ENCODE measurements around the gene HECTD4. TPM values are rescaled to one million over a fixed set of nuclear protein-coding genes. Genes with fewer than 3 reads are reported as not detected.

HECTD4 gene
- total RNA-seq, 2 donors from 2014 or later, result 54.2 to 75.4 TPM

DNA sequence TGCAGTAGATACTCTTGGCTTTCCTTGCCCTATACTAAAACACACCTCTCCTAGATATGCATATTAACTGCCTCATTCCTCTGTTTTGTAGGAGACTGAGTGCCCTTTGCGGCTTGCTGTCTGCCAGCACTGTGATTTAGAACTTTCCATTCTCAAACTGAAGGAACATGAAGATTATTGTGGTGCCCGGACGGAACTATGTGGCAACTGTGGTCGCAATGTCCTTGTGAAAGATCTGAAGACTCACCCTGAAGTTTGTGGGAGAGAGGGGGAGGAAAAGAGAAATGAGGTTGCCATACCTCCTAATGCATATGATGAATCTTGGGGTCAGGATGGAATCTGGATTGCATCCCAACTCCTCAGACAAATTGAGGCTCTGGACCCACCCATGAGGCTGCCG is 241.5 kb downstream of the HECTD4 start:
- Histone ChIP-seq H3K9me3 (no peaks in the 10 kb centered on the region), H3K36me3 (peaks cover 69% of the 10 kb centered on the region), H3K4me1 (ENCODE audit: control insufficient read depth in 1 of 2, low read depth in 2 of 2) (no peaks in the 10 kb centered on the region), H3K27me3 (replicated peaks; ENCODE audit: insufficient read depth) (no peaks in the 10 kb centered on the region), H3K27ac (no peak overlapping the region), H3K4me3 (no peak overlapping the region)
- TF ChIP-seq, protein P1, sequence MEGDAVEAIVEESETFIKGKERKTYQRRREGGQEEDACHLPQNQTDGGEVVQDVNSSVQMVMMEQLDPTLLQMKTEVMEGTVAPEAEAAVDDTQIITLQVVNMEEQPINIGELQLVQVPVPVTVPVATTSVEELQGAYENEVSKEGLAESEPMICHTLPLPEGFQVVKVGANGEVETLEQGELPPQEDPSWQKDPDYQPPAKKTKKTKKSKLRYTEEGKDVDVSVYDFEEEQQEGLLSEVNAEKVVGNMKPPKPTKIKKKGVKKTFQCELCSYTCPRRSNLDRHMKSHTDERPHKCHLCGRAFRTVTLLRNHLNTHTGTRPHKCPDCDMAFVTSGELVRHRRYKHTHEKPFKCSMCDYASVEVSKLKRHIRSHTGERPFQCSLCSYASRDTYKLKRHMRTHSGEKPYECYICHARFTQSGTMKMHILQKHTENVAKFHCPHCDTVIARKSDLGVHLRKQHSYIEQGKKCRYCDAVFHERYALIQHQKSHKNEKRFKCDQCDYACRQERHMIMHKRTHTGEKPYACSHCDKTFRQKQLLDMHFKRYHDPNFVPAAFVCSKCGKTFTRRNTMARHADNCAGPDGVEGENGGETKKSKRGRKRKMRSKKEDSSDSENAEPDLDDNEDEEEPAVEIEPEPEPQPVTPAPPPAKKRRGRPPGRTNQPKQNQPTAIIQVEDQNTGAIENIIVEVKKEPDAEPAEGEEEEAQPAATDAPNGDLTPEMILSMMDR (IDR thresholded peaks at IDR 0.05), result no peak
- no peak for ATAC-seq (ENCODE audit: insufficient number of reproducible peaks, low FRiP score, low read depth)
- DNase-seq (ENCODE audit: low spot score), result no peak

DNA sequence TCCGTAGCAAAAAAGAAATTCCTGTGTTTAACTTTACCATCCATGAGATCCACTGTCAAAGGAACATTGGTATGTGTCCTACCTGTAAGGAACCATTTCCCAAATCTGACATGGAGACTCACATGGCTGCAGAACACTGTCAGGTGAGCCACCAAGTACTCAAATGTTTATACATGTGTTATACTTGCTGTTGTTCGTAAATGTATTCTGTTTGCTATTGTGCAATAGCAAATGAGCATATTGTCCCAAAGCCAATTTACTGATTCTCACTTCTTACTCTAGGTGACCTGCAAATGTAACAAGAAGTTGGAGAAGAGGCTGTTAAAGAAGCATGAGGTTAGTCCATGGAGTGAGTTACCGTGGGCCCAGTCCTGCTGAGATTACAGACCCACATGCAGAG is 247.5 kb downstream of the HECTD4 start:
- Histone ChIP-seq H3K4me3 (no peak overlapping the region), H3K27ac (no peak overlapping the region), H3K9me3 (no peaks in the 10 kb centered on the region), H3K36me3 (peaks cover 38% of the 10 kb centered on the region), H3K4me1 (ENCODE audit: control insufficient read depth in 1 of 2, low read depth in 2 of 2) (peaks cover 23 to 28% of the 10 kb centered on the region in 2 donors), H3K27me3 (replicated peaks; ENCODE audit: insufficient read depth) (no peaks in the 10 kb centered on the region)
- no peak for ATAC-seq (ENCODE audit: insufficient number of reproducible peaks, low FRiP score, low read depth)
- DNase-seq (ENCODE audit: low spot score), result no peak
- TF ChIP-seq, protein P1 (IDR thresholded peaks at IDR 0.05), result no peak

DNA sequence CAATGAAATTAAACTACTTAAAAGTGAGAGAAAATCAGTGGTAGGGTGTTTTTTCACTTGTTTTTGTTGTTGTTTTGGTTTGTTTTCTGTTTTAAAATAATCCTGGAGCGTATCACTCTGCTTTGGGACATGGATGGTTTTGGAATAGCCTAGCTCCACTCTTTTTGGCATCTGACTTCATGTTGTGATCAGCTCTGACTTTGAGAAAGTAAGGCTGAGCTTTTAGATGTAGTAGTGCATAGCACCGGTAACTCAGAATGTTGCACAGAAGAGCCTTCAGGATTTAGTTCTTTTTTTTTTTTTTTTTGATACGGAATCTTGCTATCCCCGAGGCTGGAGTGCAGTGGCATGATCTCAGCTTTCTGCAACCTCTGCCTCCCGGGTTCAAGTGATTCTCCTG is 248.8 kb downstream of the HECTD4 start:
- no peak for ATAC-seq (ENCODE audit: insufficient number of reproducible peaks, low FRiP score, low read depth)
- Histone ChIP-seq H3K36me3 (peaks cover 32% of the 10 kb centered on the region), H3K27ac (no peak overlapping the region), H3K4me3 (no peak overlapping the region), H3K4me1 (ENCODE audit: control insufficient read depth in 1 of 2, low read depth in 2 of 2) (peaks cover 30 to 36% of the 10 kb centered on the region in 2 donors), H3K27me3 (replicated peaks; ENCODE audit: insufficient read depth) (no peaks in the 10 kb centered on the region), H3K9me3 (no peaks in the 10 kb centered on the region)
- TF ChIP-seq, protein P1 (IDR thresholded peaks at IDR 0.05), result no peak
- no peak for DNase-seq (ENCODE audit: low spot score)

DNA sequence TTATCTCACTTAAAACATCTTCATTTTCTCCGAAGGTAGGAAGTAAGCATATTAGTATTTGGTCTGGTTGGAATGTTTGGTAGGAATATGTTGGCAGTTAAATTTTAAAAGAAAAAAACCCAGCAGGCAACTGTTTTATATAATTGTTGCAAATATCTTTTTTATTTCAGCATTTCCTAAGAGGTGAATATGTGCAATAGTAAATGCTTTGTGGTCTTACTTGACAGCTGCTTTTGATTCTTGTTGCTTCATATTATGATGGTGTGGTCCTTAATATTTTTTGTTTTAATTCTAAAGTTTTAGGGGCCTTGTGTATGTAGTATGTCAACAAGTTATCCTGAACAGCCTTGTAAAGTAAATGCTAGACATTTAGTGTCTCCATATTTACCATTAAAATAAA is 250.5 kb downstream of the HECTD4 start:
- H3K4me1 ChIP-seq (ENCODE audit: control insufficient read depth in 1 of 2, low read depth in 2 of 2), result peaks cover 41 to 47% of the 10 kb centered on the region in 2 donors
- TF ChIP-seq, protein P1 (IDR thresholded peaks at IDR 0.05), result no peak
- H3K27ac ChIP-seq, result peak overlapping the region in 1 of 2 donors; percentile 3
- H3K9me3 ChIP-seq, result no peaks in the 10 kb centered on the region
- ATAC-seq (ENCODE audit: insufficient number of reproducible peaks, low FRiP score, low read depth) (no peak), DNase-seq (ENCODE audit: low spot score) (no peak)
- no peak overlapping the region for H3K4me3 ChIP-seq
- peaks cover 18% of the 10 kb centered on the region for H3K36me3 ChIP-seq
- no peaks in the 10 kb centered on the region for H3K27me3 ChIP-seq (replicated peaks; ENCODE audit: insufficient read depth)

DNA sequence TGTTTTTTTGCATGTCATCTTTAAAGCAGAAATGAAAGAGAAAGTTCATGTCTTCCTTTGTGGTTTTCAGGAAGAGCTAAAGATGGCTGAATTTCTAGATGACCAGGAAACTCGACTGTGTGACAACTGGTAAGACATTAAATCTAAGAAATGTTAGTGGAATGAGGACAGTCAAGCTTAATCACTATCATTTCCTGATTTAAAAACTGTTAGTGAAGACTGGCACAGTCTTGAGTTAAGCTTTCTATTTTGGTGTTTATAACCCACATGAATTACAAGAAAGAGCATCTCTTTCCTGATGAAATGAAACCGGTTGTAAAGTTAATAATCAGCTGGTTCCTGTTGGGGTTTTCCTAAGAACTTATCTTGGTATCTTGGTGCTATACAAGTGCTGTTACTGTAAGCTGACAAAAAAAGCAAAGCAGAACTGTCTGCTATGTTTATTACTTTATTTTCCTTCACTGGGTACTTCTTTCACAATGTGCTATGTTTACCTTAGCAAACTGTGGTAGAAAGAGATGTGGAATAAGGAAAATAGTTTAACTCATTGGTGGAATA is 251.7 kb downstream of the HECTD4 start:
- TF ChIP-seq, protein P1 (IDR thresholded peaks at IDR 0.05), result no peak
- DNase-seq (ENCODE audit: low spot score), result no peak
- no peak for ATAC-seq (ENCODE audit: insufficient number of reproducible peaks, low FRiP score, low read depth)
- H3K4me1 ChIP-seq (ENCODE audit: control insufficient read depth in 1 of 2, low read depth in 2 of 2), result peaks cover 46 to 53% of the 10 kb centered on the region in 2 donors
- H3K36me3 ChIP-seq, result peaks cover 6% of the 10 kb centered on the region
- H3K9me3 ChIP-seq, result no peaks in the 10 kb centered on the region
- H3K27ac ChIP-seq, result peak overlapping the region; percentile 3 to 23
- H3K27me3 ChIP-seq (replicated peaks; ENCODE audit: insufficient read depth), result no peaks in the 10 kb centered on the region
- H3K4me3 ChIP-seq, result peak overlapping the region; percentile 55
